GM21825 (cell line): Measurements from ENCODE around the gene IRF5.
"Not testable (repeated sequence)": the region's sequence is repeated elsewhere in the genome, so short reads cannot be mapped to it uniquely, and the experiment has no call there.

Experiments used
- ATAC-seq: cut with Tn5 transposase; IDR thresholded peaks from one replicate; pipeline ENCODE4 v1.9.1; 2021; ENCODE audit warnings: mild to moderate bottlenecking, moderate library complexity; ENCODE audit not compliant: unreplicated experiment

The IRF5 gene

DNA sequence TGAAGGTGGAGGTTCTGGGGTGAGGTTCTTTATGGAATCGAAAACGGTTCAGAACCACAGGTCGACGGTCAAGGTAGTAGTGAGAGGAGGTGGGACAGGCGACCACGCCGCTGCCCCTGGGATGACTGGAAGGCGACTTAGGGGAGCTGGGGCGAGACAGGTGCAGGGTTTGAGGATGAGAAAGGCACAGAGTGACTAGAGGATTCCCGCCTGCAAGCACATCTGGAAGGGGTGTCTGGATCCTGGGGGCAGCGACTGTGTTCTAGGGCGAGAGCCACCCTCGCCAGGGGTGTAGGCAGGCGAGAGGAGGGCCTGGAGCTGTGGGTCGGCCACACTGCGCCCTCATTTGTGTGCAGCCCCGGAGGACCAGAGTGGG, 468 bp upstream of the IRF5 start:
- ATAC-seq = no peak

DNA sequence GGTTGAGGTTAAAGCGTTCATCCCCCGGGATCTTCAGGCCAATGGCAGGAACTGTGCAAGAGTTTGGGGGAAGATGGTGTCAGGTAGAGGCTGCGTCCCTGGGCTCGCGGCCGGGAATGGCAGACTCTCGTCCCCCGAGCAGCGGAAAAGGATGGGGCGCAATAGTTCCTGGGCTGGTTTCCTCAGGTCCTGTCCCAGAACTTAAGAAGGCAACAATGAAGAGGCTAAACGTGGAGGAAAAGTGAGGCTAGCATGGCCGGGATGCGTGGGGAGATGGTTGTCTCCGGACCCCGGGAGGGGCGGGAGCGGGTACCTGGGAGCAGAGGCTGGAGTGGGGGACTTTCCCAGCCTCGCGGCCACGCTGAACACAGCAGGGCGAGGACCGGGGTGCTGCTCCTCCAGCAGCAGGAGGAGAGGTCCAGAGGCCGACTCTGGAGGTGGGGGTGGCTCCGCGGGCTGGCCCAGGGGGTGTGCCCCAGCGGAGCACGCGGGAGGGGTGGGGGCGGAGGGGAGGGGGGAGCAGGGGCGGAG, 882 bp downstream of the IRF5 start:
- ATAC-seq = peak; percentile 8

- peak; percentile 16 for ATAC-seq
Observed at GRCh38 chr7:128939075-128939860, 1.5 kb downstream of the IRF5 start.

GRCh38 chr7:128939861-128940410, 2.2 kb downstream of the IRF5 start:
- ATAC-seq = no peak

GRCh38 chr7:128940494-128941322, 3.0 kb downstream of the IRF5 start:
- peak; percentile 50 for ATAC-seq

DNA sequence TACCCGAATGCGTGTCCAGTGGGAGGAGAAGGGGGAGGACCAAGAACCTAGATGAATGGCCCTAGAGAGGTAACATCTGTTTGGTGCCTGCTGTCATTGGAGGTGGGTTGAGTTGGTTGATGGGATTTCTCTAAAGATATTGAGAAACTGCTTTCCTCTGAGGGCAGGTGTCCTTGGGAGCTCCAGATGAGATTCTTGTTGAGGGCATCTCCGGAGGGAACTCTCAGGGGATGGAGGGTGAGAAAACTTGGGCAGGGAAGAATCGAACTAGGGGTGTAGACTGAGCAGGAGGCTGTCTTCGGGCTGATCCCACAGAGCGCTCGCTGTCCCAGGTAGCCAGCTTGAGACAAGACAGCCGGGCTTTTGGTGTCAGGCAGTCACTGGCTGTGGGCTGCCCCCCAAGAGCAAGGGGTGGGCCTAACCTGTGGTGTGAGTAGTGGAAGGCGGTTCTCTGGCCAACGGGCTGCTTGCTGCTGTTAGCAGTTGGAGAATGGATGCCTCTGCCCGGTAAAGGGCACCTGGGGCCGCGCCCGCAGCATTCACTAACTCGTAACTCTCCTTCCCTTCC, 3.7 kb downstream of the IRF5 start:
- no peak for ATAC-seq

- no peak for ATAC-seq
Observed at GRCh38 chr7:128941946-128942526, 4.3 kb downstream of the IRF5 start.

GRCh38 chr7:128943251-128943650, 5.5 kb downstream of the IRF5 start:
- ATAC-seq = not testable (repeated sequence)

GRCh38 chr7:128944487-128945236, 6.9 kb downstream of the IRF5 start:
- ATAC-seq = no peak

DNA sequence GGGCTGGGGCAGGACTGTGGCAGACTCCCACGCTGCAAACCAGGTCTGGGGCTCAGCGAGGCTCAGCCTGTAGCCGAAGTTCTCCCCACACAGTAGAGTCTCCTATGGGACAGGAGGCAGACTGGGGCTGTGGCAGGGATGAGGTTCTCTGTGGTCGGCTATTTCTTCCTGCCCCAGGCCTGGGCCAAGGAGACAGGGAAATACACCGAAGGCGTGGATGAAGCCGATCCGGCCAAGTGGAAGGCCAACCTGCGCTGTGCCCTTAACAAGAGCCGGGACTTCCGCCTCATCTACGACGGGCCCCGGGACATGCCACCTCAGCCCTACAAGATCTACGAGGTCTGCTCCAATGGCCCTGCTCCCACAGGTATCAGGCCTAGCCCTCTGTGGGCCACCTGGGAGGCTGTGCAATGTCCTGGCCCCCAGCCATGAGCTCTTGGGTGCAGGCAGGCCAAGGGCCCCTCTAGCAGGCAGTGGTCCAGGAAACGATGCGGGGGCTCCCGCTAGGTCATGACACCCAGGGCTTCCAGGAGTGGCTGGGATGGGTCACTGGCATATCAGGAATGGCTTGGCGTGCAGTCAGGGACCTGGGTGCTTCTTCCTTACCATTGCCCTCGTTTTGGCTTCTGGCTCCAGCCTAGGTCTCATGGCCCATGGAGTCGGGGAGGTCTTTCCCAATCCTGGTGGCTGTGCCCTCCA, 8.1 kb downstream of the IRF5 start:
- ATAC-seq = no peak

GRCh38 chr7:128946936-128947830, 9.5 kb downstream of the IRF5 start:
- ATAC-seq = no peak

DNA sequence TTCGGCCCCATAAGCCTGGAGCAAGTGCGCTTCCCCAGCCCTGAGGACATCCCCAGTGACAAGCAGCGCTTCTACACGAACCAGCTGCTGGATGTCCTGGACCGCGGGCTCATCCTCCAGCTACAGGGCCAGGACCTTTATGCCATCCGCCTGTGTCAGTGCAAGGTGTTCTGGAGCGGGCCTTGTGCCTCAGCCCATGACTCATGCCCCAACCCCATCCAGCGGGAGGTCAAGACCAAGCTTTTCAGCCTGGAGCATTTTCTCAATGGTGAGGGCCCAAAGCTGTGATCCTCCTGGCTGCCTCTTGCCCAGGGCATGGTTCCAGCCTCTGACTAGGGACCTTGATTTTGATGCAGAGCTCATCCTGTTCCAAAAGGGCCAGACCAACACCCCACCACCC, 10.1 kb downstream of the IRF5 start:
- no peak for ATAC-seq

GRCh38 chr7:128948312-128948973, 10.7 kb downstream of the IRF5 start:
- ATAC-seq = no peak

GRCh38 chr7:128948976-128949760, 11.4 kb downstream of the IRF5 start:
- ATAC-seq = no peak

DNA sequence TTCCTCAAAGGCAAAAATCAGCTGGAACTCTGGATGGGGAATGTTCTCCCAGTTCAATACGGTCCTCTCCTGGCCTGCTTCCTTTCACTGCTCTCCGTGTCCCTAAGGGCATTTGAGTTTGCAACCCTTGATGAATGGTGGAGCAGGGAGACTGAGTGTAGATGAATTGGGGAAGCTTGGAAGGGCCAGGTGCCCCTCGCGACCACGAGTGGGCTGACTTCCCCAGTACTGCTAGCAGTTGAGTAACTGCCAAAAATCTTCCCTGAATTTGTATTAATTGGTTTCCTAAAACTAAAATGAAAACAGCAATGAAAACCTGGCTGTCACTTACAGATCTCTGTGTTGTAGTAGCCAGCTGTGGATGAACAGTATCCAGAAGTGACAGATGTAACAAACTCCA, 13.6 kb downstream of the IRF5 start:
- no peak for ATAC-seq

DNA sequence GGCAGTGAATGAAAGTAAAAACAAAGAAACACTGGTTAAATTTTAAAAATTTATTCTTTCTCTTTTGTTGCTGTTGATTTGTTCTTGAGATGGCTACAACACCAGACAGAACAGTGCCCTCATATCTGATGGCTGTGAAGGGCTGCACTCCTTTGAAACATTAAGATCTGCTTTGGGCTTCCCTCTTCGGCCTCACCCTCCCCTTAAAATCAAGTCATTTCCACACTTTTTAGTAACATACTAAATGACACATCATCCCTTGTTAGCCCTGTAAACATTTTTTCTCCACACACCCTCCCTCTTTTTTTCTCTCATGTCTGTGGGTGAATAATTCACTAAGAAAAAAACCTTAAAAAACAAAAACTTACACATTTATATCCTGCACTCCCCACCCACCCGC, 16.4 kb downstream of the IRF5 start:
- no peak for ATAC-seq
